ENCODE data around the gene RMI1.

RMI1 gene

GRCh38 chr9:83971485-83971884 lies 9.1 kb upstream of the RMI1 start:
- no peak for DNase-seq

GRCh38 chr9:83972286-83972685 lies 8.3 kb upstream of the RMI1 start:
- DNase-seq = no peak

GRCh38 chr9:83975300-83975699 lies 5.3 kb upstream of the RMI1 start:
- DNase-seq = no peak

- no peak for DNase-seq
These were observed 4.2 kb upstream of the RMI1 start for GRCh38 chr9:83976372-83976771.

GRCh38 chr9:83977196-83977595 lies 3.4 kb upstream of the RMI1 start:
- no peak for DNase-seq

- peak; percentile 86 for DNase-seq
These were observed 1.4 kb upstream of the RMI1 start for GRCh38 chr9:83978992-83979811.

- peak; percentile 98 for DNase-seq
These were observed 702 bp upstream of the RMI1 start, which contains the start of gene HNRNPK for GRCh38 chr9:83979812-83980394. Gene HNRNPK (minus strand): TSS chr9:83980215. CDS start chr9:83978252, 1,963 bp downstream.

GRCh38 chr9:83981126-83981871 lies 694 bp downstream of the RMI1 start:
- peak; percentile 60 for DNase-seq

- DNase-seq = no peak
These were observed 5.6 kb downstream of the RMI1 start for GRCh38 chr9:83986195-83986594.

- DNase-seq = no peak
These were observed 6.3 kb downstream of the RMI1 start for GRCh38 chr9:83986765-83987401.

- DNase-seq = no peak
These were observed 6.8 kb downstream of the RMI1 start for GRCh38 chr9:83987402-83987791.

- DNase-seq = no peak
These were observed 7.8 kb downstream of the RMI1 start for GRCh38 chr9:83988411-83988810.

- no peak for DNase-seq
These were observed 10.8 kb downstream of the RMI1 start for GRCh38 chr9:83991355-83991754.

- DNase-seq = peak; percentile 15
These were observed 11.8 kb downstream of the RMI1 start for GRCh38 chr9:83992407-83992806.

- no peak for DNase-seq
These were observed 12.3 kb downstream of the RMI1 start for GRCh38 chr9:83992901-83993300.

- no peak for DNase-seq
These were observed 15.5 kb downstream of the RMI1 start for GRCh38 chr9:83996126-83996525.

GRCh38 chr9:83999141-83999918 lies 18.7 kb downstream of the RMI1 start:
- no peak for DNase-seq

GRCh38 chr9:84000186-84000585 lies 19.6 kb downstream of the RMI1 start:
- no peak for DNase-seq

GRCh38 chr9:84001621-84002020 lies 21.0 kb downstream of the RMI1 start:
- no peak for DNase-seq

GRCh38 chr9:84002344-84002743 lies 21.7 kb downstream of the RMI1 start:
- DNase-seq = no peak

- DNase-seq = no peak
These were observed 22.6 kb downstream of the RMI1 start for GRCh38 chr9:84003246-84003645.

GRCh38 chr9:84007662-84008061 lies 27.1 kb downstream of the RMI1 start:
- DNase-seq = no peak
